GM19351 (cell line): ENCODE data around the gene BCAS3.
"Not testable (repeated sequence)": the region's sequence is repeated elsewhere in the genome, so short reads cannot be mapped to it uniquely, and the experiment has no call there.

ENCODE experiments used
- ATAC-seq: cut with Tn5 transposase; IDR thresholded peaks from one replicate; pipeline ENCODE4 v1.9.1; 2021; ENCODE audit warnings: mild to moderate bottlenecking, moderate library complexity; ENCODE audit not compliant: unreplicated experiment

Gene BCAS3

DNA sequence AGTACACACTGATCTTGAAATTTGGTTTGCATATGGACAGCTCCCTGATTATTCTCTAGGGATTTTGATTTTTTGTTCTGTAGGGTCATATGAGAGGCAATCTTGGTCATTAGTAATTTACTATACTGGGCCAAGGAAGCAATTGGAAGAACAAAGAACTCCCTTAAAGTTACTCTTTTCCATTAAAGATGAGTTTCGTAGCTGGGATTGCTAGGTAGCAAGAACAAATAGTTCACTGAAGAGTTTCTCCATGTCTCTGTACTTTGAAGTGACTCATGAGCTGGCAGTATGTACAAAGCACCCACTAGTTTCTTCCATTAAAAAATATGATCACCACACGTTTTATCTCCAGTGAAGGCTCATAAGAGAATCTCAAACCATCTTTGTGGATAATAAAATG lies 6.2 kb upstream of the BCAS3 start:
- ATAC-seq = no peak

DNA sequence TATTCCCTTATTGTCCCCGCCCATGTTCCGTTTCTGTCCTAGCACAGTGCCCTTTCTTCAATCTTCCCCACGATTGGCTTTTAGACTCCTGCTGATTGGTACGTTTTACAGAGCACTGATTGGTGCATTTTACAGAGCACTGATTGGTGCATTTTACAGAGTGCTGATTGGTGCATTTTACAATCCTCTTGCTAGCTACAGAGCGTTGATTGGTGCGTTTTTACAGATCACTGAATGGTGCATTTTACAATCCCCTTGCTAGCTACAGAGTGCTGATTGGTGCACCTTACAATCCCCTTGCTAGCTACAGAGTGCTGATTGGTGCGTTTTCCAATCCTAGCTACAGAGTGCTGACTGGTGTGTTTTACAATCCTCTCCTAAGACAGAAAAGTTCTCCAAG lies 3.0 kb upstream of the BCAS3 start:
- not testable (repeated sequence) for ATAC-seq

DNA sequence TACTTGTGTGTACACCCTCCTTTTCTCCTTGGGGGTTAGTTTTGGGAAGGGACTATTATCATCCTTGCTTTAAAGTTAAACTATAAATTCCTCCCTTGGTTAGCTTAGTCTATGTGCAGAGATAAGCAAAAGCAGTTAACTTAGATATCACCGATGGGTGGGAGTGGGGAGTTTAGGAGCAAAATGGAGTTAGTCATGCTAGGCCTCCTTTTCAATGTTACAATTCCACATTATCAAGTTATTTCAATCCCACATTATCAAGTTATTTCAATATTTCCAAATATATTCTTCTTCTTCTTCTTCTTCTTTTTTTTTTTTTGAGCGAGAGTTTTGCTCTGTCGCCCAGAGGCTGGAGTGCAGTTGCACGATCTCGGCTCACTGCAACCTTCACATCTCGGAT lies 1.7 kb upstream of the BCAS3 start:
- ATAC-seq = no peak

DNA sequence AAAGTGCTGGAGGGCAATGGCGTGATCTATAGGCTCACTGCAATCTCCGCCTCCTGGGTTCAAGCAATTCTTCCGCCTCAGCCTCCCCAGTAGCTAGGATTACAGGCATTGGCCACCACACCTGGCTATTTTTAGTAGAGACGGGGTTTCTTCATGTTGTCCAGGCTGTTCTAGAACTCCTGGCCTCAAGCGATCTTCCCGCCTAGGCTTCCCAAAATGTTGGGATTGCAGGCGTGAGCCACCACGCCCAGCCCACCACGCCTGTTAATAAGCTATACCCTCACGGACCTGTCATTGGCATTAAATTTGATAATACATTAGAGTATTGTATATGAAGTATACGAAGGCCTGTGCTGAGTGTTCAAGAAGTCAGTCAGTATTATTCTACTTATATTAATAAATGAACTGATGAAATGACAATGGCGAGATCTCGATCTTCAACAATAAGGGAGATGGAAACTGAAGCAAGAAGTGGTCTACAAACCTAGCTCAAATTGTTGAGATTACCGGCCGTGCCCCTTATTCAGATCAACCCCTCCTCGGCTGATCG lies 818 bp upstream of the BCAS3 start:
- no peak for ATAC-seq

DNA sequence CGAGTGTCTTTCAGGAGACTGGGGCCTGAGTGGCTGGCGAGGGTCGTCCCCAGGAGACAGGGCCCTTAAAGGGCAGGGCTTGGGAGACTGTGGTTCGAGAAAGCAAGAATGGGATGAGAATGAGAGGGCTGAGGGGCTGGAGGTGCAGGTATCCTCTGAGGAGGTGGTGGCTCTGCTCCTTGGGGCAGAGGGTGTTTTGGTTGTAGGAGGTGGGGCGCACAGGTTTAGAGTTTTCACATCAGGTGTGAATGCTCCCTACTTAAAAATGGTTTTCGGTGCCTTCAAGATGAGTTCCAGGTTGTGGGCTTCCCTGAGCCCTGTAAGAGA lies 430 bp downstream of the BCAS3 start:
- ATAC-seq = no peak

DNA sequence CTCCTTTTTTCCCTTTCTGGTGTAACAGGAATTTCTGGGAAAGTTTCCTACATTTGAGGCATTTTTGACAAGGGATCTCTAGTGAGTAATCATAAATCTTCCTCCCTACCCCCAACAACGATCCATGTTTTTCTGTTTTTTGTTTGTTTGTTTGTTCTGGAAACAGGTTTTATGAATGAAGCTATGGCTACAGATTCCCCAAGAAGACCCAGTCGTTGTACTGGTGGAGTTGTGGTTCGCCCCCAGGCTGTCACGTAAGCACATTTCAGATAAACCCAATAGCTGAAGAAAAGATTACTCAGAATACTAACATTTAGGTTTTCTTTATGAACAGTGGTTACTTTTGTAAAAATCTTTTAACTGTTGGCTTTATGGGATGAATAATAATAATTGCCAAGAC lies 1.6 kb downstream of the BCAS3 start:
- no peak for ATAC-seq

DNA sequence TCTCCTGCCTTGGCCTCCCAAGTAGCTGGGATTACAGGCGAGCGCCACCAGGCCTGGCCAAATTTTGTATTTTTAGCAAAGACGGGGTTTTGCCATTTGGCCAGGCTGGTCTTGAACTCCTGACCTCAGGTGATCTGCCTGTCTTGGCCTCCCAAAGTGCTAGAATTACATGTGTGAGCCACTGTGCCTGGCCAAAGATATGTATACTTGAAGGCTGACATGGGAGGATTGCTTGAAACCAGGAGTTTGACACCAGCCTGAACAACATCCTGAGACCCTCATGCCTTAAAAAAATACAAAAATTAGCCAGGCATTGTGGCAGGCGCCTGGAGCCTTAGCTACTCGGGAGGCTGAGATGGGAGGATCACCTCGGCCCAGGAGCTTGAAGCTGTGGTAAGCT lies 3.1 kb downstream of the BCAS3 start:
- ATAC-seq = no peak

DNA sequence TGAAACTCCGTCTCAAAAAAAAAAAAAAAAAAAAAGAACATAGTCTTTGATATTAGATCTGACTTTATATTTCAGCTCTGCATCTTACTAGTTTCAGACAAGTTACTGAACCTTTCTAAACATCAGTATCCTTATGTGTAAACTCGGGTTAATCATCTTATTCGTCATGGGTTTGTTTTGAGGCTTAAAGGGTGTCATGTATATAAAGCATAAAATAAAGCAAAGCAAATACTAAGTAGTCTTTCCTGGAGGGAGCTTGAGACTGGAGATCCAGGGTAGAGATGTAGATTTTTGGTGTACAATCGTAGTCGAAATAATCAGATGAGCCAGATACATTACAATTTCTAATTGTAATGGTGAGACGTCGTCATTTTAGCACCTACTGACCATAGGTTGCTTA lies 7.8 kb downstream of the BCAS3 start:
- no peak for ATAC-seq

DNA sequence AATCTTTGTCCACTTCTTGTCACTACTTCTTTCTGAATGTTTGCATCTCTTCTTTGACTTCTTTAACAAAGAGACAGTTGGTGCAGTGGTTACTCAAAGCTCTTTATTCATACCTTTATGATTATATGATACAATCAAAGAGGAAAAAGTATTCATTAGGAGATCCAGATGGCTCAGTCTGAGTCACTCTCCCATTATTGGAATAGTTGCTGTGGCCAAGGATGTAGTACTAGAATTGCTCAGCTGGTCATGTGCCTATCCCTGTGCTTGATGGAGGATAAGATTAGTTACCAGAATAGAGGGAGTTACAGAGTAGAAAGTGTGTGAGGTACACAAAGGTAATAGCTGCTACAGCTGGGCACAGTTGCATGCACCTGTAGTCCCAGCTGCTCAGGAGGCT lies 18.3 kb downstream of the BCAS3 start:
- no peak for ATAC-seq

DNA sequence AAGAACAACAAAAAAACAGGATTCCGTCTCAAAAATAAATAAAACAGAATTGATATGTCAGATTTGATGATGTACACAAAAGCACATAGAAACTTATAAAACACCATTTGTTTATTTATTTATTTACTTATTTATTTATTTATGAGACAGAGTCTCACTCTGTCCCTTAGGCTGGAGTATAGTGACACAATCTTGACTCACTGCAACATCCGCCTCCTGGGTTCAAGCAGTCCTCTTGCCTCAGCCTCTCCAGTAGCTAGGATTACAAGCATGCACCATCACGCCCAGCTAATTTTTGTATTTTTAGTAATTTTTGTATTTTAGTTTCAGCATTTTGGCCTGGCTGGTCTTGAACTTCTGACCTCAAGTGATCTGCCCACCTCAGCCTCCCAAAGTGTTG lies 21.4 kb downstream of the BCAS3 start:
- ATAC-seq = no peak

DNA sequence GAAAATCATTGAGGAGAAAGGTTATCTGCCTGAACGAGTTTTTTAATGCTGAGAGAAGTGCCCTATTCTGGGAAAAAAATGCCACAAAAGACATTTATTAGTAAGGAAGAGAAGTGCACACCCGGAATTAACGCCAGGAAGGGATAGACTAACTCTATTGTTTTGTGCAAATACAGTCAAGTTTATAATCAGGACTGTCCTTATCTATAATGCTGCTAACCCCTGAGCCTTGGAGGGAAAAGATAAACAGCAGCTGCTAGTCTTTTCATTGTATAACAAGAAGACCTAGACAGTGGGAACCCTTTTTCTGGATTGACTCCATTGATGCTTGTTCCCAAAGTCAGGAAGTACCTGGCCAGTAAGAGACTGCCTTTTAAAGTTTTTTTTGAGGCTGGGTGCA lies 26.5 kb downstream of the BCAS3 start:
- ATAC-seq = no peak

DNA sequence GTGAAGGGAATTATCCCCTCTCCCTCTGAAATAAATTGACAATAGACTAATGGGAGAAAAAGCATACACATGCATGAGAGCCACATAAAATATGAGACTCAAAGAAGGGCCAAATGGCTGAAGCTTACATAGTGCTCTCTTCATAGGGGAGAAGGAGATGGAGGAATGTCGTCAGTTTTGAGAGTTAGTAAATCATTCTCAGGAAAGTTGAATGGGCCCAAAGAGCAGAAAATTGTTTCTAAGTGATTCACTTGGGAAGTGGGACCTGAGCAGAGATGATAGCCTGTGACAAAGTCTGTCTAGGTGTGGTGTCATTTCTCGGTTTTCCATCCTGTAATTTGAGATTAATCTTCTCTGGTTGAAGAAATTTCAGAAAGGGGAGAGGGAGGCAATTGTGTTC lies 35.0 kb downstream of the BCAS3 start:
- ATAC-seq = no peak

DNA sequence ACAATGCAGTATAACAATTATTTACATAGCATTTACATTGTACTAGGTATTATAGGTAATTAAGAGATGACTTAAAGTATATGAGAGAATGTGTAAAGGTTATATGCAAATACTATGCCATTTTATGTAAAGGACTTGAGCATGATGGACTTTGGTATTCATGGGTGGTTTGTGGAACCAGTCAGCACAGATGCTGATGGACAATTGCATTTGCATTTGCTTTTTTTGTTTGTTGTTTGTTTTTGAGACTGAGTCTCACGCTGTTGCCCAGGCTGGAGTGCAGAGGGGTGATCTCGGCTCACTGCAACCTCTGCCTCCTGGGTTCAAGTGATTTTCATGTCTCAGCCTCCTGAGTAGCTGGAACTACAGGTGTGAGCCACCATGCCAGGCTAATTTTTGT lies 36.0 kb downstream of the BCAS3 start:
- no peak for ATAC-seq

DNA sequence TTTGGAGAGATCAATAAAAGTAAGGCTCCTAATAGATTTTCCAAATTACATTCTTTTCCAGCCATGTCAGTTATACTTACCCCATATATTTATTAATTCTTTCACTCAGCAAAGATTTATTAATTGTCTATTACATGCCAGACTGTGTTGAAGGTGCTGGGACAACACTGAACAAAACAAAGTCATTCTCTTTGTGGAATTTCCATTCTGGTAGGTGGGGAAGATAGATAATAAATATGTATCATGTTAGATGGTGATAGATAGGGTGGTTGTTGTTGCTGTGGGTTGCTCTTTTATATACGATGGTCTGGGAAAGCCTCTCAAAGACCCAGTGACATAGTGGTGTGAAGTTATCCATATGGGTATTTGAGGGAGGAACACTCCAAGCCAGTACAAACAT lies 39.1 kb downstream of the BCAS3 start:
- no peak for ATAC-seq

DNA sequence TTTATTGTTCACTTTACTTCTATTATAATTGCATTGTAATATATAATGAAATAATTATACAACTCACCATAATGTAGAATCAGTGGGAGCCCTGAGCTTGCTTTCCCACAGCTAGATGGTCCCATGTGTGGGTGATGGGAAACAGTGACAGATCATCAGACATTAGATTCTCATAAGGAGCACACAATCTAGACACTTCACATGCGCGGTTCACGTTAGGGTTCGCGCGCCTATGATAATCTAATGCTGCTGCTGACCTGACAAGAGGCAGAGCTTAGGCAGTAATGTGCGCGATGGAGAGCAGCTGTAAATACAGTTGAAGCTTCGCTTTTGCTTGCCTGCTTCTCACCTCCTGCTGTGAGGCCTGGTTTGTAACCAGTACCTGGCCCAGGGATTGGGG lies 40.2 kb downstream of the BCAS3 start:
- ATAC-seq = no peak

DNA sequence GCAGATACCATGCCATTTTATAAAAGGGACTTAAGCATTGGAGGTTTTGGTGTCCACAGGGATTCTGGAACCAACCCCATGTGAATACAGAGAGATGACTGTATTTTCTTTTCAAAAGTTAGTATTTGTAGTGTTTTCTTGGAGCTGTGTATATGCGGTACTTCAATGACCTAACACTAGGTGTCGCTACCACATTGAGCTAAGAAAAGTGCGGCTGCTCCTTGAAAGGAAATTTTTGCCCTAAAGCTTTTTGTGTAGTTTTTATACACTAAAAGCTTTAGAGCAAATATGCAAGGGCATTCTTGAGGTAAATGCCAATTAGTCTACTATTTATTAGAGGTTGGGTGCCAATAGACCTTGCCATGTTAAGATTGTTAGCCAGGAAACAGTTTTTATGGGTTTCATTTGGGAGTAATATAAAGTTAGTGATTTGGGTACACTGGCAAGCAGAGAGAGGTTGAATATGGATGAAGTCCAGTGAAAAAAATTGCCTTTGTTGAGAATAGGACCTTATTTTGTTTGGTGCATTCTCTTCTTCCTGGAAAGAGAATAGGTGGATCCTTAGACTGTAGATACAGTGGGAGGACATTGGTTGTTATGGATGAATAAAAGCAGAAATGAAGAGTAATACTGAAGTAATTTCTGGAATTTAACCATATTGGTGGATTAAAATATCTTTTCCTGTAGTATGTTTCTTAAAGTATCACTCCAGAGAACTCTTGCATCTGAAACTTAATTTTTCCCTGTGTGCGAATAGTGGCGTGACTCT lies 43.3 kb downstream of the BCAS3 start:
- ATAC-seq = no peak

DNA sequence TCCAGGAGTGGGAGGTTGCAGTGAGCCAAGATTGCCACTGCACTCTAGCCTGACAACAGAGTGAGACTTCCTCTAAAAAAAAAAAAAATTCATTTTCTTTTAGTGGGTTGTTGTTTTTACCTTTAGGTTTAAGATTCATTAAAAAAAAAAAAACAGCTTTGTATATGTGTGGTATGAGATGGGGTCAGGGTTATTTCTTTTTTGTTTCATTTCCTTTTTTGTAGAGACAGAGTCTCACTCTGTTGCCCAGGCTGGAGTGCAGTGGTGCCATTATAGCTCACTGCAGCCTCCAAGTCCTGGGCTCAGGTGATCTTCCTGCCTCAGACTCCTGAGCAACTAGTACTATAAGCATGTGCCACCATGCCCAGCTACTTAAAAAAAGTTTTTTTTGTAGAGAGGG lies 47.0 kb downstream of the BCAS3 start:
- ATAC-seq = no peak

DNA sequence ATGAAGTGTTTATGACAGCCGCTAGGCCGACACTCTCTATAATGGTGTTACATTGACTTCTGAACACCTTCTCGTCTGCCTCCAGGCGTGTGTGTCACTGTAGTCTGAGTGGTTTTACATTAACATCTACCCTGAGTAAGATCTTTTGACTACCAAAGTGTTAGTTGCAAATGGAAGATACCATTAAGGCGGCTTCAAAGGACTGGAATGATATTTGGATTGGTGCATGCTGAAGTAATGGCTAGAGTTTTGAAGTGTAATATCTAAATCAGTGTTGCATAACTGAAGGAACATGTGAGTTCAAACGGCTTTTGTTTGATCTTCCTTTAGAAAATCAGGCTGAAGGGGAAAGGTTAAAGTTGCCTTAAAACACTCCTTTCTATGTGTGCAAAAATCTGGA lies 52.2 kb downstream of the BCAS3 start:
- ATAC-seq = no peak

DNA sequence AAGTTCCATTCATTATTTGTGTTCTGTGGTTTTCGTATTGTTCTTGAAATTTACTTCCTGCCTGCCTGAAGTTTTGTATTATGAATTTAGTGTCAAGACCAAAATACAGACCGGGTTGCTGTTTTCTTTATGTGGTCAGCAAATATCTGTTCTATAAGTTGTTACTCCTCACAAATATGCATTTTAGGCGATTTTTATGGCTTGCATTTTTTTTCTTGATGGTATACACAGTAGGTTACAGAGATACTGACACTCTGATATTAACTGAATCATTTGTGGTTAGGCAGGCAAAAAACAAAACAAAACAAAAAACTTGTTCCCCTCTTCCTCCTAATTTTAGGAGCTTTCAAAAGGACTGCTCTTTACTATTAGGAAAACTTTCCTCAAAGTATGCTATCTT lies 52.6 kb downstream of the BCAS3 start:
- no peak for ATAC-seq

DNA sequence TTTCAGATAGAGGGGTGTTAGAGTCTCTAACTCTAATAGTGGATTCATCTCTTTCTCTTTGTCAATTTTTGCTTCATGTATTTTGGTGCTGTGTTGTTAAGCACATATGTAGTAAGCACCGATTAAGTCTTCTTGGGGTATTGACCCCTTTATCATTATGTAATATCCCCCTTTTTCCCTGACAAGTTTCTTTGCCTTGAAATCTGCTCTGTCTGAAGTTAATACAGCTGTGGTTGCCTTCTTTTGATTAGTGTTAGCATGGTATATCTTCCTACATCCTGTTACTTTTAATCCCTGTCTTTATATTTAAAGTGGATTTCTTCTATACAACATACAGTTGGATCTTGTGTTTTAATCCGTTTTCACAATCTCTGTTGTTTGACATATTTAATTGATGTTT lies 60.6 kb downstream of the BCAS3 start:
- no peak for ATAC-seq

DNA sequence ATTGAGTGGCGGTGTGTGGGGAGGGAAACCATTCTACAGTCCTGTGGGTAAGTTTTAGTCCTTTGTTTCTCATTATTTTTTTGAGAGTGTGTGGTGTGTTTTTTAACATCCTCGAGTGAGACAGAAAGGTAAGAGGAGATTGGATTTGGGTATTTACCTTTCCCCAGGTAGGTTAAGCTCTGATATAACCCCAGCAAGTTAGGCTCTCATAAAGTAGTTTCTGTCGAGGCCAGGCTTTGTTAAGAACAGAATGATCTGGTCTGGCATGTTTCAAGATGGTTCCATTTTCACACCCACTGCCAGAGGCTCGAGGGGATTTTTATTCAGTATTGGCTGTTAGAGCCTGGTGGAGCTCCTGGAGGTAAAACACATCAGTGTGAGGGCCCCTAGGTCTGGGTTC lies 62.9 kb downstream of the BCAS3 start:
- ATAC-seq = no peak

DNA sequence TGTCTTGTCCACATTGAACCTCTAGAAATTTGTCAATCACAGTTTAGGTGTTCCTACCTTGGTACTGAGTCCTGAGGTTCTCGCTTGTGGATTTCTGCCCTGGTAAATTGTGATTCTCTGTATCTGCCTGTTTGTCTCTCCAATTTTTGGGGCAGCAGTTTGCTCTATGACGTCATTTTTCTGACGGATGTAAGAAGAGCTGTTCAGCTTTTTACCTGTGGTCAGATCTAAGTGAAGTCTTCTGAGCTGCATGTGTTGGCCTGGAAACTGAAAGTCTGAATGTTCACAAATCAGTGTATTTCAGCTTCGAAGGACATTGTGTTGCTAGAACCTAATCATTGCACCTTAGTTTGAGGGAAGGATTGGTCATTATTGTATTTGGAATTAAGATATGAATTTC lies 63.4 kb downstream of the BCAS3 start:
- no peak for ATAC-seq

DNA sequence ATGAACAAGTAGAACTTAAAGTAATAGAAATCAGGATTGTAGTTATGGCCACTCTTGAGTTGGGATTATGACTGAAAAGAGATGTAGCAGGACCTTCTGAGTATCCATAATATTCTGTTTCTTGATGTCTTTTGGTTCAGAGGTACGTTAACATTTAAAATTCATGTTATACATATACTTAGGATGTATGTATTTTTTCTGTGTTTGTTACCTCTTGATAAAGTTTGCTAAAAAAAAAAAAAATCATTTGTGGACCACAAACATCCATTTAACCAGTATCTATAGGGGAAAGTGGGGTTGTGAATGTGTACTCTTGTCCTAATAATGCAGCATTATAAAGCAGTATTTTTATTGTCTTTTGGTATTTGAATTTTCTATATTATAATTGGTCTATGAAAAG lies 65.6 kb downstream of the BCAS3 start:
- ATAC-seq = no peak
